Cardiac fibroblast (primary cell): ENCODE data around the gene CTDP1.

ENCODE experiments used
- DNase-seq, 2 donors: peaks; one replicate each; pipeline versions ENCODE4 v3.0.0 to v3.0.0-alpha.2; 2010; ENCODE audit warnings: low read depth in 2 of 2
- H3K4me3 ChIP-seq, 2 donors: replicated peaks in 1 of 2; 1 replicate in 1 of 2; 2 replicates in 1 of 2; pipeline ENCODE4 v1.5.1; 2011; ENCODE audit warnings: low read depth in 2 of 2, low read length in 2 of 2, mild to moderate bottlenecking in 2 of 2, moderate library complexity in 1 of 2
- TF ChIP-seq, protein P1 (sequence below): IDR thresholded peaks from one replicate; pipeline ENCODE4 v1.5.1; 2011; ENCODE audit warnings: low read depth, mild to moderate bottlenecking, low read length, inconsistent platforms

Gene CTDP1

DNA sequence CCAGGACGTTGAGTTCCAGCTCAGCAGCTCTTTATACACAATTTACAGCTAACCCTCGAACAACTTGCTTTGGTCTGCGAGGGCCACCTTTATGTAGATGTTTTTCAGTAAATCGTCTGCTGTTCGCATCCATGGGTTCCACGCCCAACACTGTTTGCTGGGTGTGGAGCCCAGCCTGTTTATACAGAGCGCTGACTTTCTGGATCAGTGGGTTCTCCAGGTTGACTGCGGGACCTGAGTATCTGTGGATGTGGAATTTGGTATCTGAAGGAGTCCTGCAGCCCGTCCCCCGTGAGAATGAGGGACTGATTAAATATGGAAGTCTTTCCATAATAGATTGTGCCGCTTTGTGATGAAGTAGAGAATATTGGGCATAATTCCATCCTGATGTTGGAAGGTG is 2.9 kb downstream of the CTDP1 start:
- TF ChIP-seq, protein P1, sequence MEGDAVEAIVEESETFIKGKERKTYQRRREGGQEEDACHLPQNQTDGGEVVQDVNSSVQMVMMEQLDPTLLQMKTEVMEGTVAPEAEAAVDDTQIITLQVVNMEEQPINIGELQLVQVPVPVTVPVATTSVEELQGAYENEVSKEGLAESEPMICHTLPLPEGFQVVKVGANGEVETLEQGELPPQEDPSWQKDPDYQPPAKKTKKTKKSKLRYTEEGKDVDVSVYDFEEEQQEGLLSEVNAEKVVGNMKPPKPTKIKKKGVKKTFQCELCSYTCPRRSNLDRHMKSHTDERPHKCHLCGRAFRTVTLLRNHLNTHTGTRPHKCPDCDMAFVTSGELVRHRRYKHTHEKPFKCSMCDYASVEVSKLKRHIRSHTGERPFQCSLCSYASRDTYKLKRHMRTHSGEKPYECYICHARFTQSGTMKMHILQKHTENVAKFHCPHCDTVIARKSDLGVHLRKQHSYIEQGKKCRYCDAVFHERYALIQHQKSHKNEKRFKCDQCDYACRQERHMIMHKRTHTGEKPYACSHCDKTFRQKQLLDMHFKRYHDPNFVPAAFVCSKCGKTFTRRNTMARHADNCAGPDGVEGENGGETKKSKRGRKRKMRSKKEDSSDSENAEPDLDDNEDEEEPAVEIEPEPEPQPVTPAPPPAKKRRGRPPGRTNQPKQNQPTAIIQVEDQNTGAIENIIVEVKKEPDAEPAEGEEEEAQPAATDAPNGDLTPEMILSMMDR: no peak
- H3K4me3 ChIP-seq: no peak overlapping the region
- no peak for DNase-seq

GRCh38 chr18:79682894-79683625 is 3.5 kb downstream of the CTDP1 start:
- H3K4me3 ChIP-seq: no peak overlapping the region
- no peak for DNase-seq
- TF ChIP-seq, protein P1: no peak

DNA sequence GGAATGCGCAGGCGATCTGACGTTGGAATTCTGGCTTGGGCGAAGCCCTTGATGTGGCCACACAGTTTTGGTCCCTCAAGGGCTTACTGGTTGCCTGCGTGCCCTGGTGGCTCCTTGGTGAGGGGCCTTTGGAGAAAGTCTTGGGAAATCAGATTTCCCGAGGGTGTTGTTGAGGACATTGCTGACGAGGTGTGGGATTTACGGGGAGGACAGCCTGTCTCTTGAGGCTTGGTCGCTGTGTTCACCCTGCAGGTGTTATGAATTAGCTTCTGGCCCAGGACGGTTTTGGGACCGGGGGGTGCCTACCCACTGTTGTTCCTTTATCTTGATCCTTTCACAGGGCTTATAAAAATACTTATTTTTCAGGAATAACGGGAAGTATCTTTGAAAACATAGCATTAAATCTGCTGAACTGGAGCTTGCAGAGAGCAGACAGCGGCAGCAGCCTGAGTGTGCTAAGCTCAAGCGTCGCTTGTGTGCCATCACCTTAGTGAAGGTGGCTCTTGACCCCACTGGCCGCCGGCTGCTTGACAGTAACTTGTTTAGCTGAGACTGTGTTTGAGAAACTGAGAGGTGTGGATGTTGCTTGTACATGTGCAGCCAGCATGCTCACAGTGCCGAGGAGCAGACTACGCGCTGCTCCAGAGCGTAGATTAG is 4.2 kb downstream of the CTDP1 start:
- DNase-seq: no peak
- TF ChIP-seq, protein P1: no peak

DNA sequence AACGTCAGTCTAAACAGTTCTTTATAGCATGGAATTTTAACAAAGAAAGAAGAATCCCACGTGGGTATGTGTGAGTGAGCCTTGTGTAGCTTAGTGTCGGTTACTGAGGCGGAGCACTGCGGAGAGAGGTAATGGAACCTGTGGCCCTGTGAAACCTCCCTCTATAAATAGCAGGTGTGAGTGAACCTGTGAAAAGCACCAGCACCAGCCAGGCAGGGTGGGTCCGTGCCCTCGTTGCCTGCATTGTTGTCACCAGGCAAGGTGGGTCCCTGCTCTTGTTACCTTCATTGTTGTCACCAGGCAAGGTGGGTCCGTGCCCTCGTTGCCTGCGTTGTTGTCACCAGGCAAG is 4.7 kb downstream of the CTDP1 start:
- no peak for DNase-seq
- TF ChIP-seq, protein P1: no peak
- no peak overlapping the region for H3K4me3 ChIP-seq

More for the DNA sequence above, 4.2 kb downstream of the CTDP1 start:
- no peak overlapping the region for H3K4me3 ChIP-seq

- no peak overlapping the region for H3K4me3 ChIP-seq
- DNase-seq: no peak
- TF ChIP-seq, protein P1: no peak
Measured at GRCh38 chr18:79684787-79685186, 5.2 kb downstream of the CTDP1 start.

- no peak for DNase-seq
- TF ChIP-seq, protein P1: no peak
- H3K4me3 ChIP-seq: no peak overlapping the region
Measured at GRCh38 chr18:79685281-79685680, 5.7 kb downstream of the CTDP1 start.

GRCh38 chr18:79685971-79686370 is 6.4 kb downstream of the CTDP1 start:
- TF ChIP-seq, protein P1: no peak
- DNase-seq: no peak

More at GRCh38 chr18:79685971-79686370, 6.4 kb downstream of the CTDP1 start:
- no peak overlapping the region for H3K4me3 ChIP-seq
